Tibial nerve (tissue), 4 donors: ENCODE results near the gene SIX4. TPM values are rescaled to one million over a fixed set of nuclear protein-coding genes. Genes with fewer than 3 reads are reported as not detected.

Source experiments
- DNase-seq, 2 donors: peaks; one replicate each; pipeline ENCODE4 v3.0.0-alpha.2; 2019; ENCODE audit warnings: low spot score in 2 of 2
- H3K27ac ChIP-seq, 4 donors: fragments of 200-600 bp; sonication (generic) in 3 of 4; one replicate each; pipeline ENCODE4 v1.5.1; 2017 to 2019; ENCODE audit warnings: mild to moderate bottlenecking in 1 of 4
- H3K27me3 ChIP-seq, 2 donors: fragments of 200-600 bp; sonication (generic) in 1 of 2; one replicate each; pipeline versions ENCODE4 v1.5.1 to v1.6.0; 2017 to 2019
- H3K36me3 ChIP-seq, 3 donors: fragments of 200-600 bp; sonication (generic); one replicate each; pipeline ENCODE4 v1.5.1; 2018 to 2019
- H3K4me1 ChIP-seq, 4 donors: fragments of 200-600 bp; sonication (generic) in 3 of 4; one replicate each; pipeline ENCODE4 v1.5.1; 2017 to 2019
- H3K4me3 ChIP-seq, 4 donors: fragments of 200-600 bp; sonication (generic) in 3 of 4; one replicate each; pipeline ENCODE4 v1.5.1; 2017 to 2019; ENCODE audit warnings: mild to moderate bottlenecking in 1 of 4, moderate library complexity in 1 of 4
- H3K9me3 ChIP-seq, 4 donors: fragments of 200-600 bp; sonication (generic) in 3 of 4; one replicate each; pipeline ENCODE4 v1.5.1; 2017 to 2019
- CTCF ChIP-seq, 5 experiments: fragments of 200-600 bp in 3 of 5; fragments of 450-650 bp in 2 of 5; sonication (generic) in 3 of 5; IDR thresholded peaks; one replicate each; pipeline ENCODE4 v1.5.1; 2016 to 2019; ENCODE audit warnings: antibody characterized with exemption in 5 of 5, mild to moderate bottlenecking in 3 of 5, moderate library complexity in 2 of 5
- EP300 ChIP-seq, 2 donors: sonication (generic); formaldehyde crosslinking; IDR thresholded peaks; one replicate each; pipeline ENCODE4 v1.6.1; 2017; ENCODE audit warnings: antibody characterized with exemption in 2 of 2, mild to moderate bottlenecking in 1 of 2
- POLR2A ChIP-seq, 2 donors: fragments of 450-650 bp; IDR thresholded peaks; one replicate each; pipeline ENCODE4 v1.6.1; 2017; ENCODE audit warnings: antibody characterized with exemption in 2 of 2, mild to moderate bottlenecking in 2 of 2, moderate library complexity in 2 of 2
- WGBS, 2 donors: methylation state at CpG; one replicate each; pipeline ENCODE4 v1.1.5; 2018; 5-methylcytosine and 5-hydroxymethylcytosine counted together
- total RNA-seq, 4 donors: library from RNA; depleted of rRNA; stranded (reverse); fragments of >200 nt; gene quantifications; one replicate each; pipeline ENCODE4 v1.1.0, GENCODE V29; 2016

SIX4 gene
- total RNA-seq, 4 donors from 2014 or later = 2.6 to 8.2 (median 4.7) TPM

DNA sequence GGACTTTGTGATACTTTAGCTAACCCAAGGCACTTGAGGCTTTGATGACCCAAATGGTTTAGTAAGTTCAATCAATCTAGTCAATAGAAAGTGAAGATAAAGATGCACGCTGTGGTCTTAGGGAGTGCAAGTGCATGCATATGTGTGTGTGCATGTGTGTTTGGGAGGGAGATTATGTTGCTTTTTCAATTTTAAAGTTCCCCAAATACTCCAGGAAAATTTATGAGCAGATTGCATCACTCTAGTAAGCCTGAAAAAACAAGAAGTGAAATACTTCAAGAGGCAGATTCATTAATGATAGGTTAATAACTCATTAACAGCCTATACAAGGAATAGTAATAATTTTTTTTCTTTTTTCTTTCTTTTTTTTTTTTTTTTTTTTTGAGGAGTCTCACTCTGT lies 62.4 kb downstream of the SIX4 start:
- 87 to 97% methylated on average over 1 of the region's 1 CpG for WGBS, 2 donors
- Histone ChIP-seq H3K9me3 (no peaks in the 10 kb centered on the region), H3K27ac (no peak overlapping the region), H3K4me3 (no peak overlapping the region), H3K36me3 (no peaks in the 10 kb centered on the region), H3K4me1 (peaks cover 0 to 13% (median 5%) of the 10 kb centered on the region in 4 donors), H3K27me3 (peaks cover 0 to 66% of the 10 kb centered on the region in 2 donors)
- TF ChIP-seq EP300 (IDR thresholded peaks at IDR 0.05) (no peak), POLR2A (IDR thresholded peaks at IDR 0.05) (no peak), CTCF (IDR thresholded peaks at IDR 0.05) (no peak)
- no peak for DNase-seq

Other genes with a start within 250 kb of the SIX4 start
- gene C14orf39, start 238.3 kb downstream of the SIX4 start, total RNA-seq = 1 to 10 TPM in 1 of 4 donors, under 1 TPM in 2, not detected in 1; 0.30 to 2.0 (median 0.39) TPM
- gene SIX6, start 215.2 kb downstream of the SIX4 start, total RNA-seq = not detected
- 1 to 10 TPM; 5.9 to 7.5 (median 6.2) TPM for gene SIX1, start 74.9 kb downstream of the SIX4 start, total RNA-seq
- gene MNAT1, start 10.4 kb upstream of the SIX4 start, total RNA-seq = 10 to 100 TPM; 32.4 to 48.9 (median 44.6) TPM